Measurements from ENCODE around the gene RFNG.

RFNG gene

DNA sequence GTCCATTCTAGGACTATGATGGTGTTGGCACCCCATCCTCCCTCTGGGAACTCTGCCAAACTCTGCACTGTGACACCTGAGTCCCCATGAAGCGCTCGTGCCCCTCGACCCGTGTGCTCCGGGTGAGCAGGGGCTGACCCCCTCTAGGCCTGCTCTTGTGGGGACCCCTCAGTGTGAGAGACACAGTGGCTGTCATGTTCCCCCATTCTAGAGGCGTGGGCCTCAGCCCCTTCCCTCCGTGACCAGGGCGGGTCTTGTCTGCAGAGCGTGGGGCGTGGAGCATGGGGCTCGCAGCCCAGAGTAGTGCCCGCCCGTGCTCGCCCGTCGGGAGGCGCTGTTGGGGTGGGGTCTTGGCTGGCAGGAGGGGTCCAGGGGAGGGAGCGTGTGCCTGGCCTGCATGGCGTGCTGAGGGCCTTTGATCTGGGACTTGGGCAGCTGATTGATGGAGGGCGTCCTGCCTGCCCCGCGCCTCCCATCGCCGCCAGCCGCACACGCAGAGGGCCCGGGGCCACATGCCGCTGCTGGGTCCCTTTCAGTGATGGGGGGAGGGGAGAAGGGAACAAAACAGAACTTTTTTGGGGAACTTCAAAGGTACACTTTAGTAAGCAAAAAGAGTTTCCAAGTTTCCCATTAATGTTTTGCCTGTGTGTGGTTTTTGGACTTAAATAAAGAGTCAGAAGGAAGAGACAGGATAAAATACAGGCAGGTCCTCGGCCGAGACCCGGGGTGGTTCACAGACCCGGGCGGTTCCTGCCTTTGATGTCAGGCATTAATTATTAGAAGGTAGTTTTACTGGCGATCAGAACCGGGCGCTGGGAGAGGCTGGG, 51.4 kb downstream of the RFNG start:
- no peak for DNase-seq (ENCODE audit: low read depth in 2 of 2)

DNA sequence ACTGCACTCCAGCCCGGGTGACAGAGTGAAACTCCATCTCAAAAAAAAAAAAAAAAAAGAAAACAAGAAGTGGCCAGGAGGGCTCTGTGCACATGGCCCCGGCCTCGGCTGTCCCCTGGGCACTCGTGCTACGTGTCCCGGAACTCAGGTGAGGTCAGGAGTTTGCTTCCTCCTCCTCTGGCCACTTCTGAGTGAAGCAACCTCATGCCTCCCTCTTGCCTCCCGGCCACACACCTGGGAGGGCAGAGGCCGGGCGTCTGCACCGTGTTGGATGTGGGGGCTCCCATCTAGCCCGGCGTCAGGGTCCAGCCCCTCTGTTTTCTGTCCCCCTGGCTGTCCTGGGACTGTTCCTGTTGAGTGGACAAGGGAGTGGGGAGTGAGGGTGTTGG, 52.0 kb downstream of the RFNG start:
- DNase-seq (ENCODE audit: low read depth in 2 of 2) = no peak

DNA sequence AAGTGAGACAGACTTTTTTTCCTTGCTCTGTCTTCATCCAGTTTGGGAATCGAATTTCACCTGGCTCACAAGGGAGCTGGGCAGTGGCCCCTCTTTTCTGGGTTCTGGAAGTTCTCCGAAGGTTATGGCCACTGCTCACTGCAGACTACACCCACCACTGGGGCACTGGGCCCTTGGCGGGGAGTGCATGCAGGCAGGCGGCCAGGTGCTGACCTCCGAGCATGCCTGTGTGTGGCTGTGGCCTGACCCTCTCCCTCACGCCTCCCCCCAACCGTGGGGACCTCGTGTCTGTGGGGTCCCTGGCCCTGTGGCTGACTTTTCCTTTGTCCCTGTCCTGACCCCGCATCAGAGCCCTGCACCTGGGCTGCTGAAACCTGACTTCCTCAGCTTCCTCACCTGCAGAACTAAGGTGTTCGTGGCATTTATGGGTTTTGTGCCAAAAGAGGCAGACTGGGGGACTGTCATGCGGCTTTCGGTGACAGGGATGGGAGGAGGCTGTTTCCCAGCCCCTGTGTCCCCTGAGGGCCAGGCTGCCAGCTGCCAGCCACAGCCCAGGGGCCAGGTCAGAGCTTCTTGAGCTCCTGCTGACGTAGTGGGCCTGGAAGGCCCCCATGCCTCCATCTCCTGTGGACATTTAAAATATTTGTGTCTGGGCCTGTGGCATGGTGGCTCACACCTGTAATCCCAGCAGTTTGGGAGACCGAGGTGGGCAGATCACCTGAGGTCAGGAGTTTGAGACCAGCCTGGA, 52.7 kb downstream of the RFNG start:
- DNase-seq (ENCODE audit: low read depth in 2 of 2) = no peak

DNA sequence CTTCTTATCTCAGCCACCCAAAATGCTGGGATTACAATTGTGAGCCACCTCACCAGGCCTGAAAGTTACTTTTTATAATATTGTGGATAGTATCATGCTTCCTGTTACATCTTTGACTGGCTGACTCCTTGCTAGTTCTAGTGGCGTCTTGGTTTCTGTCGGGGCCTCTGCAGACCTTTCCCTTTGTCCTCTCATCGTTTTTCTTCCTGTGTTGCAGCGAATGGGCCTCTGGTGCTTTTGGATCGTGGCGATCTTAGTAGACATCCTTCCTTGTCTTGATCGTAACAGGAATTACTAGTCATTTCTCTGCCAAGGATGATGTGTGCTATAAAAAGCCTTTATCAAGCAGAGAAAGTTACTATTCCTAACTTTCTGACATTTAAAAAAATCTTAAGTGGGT, 53.4 kb downstream of the RFNG start:
- DNase-seq (ENCODE audit: low read depth in 2 of 2) = no peak

Data from stimulated activated CD8-positive, alpha-beta memory T cell treated with anti-CD3 and anti-CD28 coated beads, Interleukin-7, amount 100 ng/mL, for 4 hours (primary cell).